Measurements from ENCODE around the gene MRTFA. TPM values are rescaled to one million over a fixed set of nuclear protein-coding genes. Genes with fewer than 3 reads are reported as not detected.

MRTFA gene
- total and polyA plus RNA-seq, 8 donors = 11.1 to 706 (median 61.2) TPM

- intact Hi-C loops (cut with DNase I; ENCODE audit: low total_unique reads) = no loop called here
- H3K4me1 ChIP-seq = peaks cover 0 to 26% (median 12%) of the 10 kb centered on the region in 4 donors
- H3K9me3 ChIP-seq = no peaks in the 10 kb centered on the region
- peaks cover 60 to 94% (median 77%) of the 10 kb centered on the region in 4 donors for H3K36me3 ChIP-seq
- no peak for DNase-seq
- TF ChIP-seq POLR2A (IDR thresholded peaks at IDR 0.05) = no peak
- no peak for TF ChIP-seq EP300 (IDR thresholded peaks at IDR 0.05)
- no peak for TF ChIP-seq POLR2AphosphoS5 (IDR thresholded peaks at IDR 0.05)
- TF ChIP-seq CTCF (IDR thresholded peaks at IDR 0.05) = no peak
- WGBS, 5 donors = 92 to 98% (median 96%) methylated on average over 4 of the region's 4 CpGs
- no peaks in the 10 kb centered on the region for H3K27me3 ChIP-seq
- no peak overlapping the region for H3K4me3 ChIP-seq
- H3K27ac ChIP-seq = no peak overlapping the region
Observed at GRCh38 chr22:40428796-40429195, 207.7 kb downstream of the MRTFA start.

GRCh38 chr22:40426594-40427333 is 209.8 kb downstream of the MRTFA start:
- TF ChIP-seq POLR2A (IDR thresholded peaks at IDR 0.05) = no peak
- no peak for TF ChIP-seq POLR2AphosphoS5 (IDR thresholded peaks at IDR 0.05)
- TF ChIP-seq EP300 (IDR thresholded peaks at IDR 0.05) = no peak
- TF ChIP-seq CTCF (IDR thresholded peaks at IDR 0.05) = no peak
- H3K36me3 ChIP-seq = peaks cover 80 to 98% (median 97%) of the 10 kb centered on the region in 4 donors
- WGBS, 5 donors = 79 to 88% (median 83%) methylated on average over 9 of the region's 9 CpGs

GRCh38 chr22:40425082-40425481 is 211.4 kb downstream of the MRTFA start:
- H3K36me3 ChIP-seq = peaks cover 88 to 100% (median 99%) of the 10 kb centered on the region in 4 donors
- DNase-seq = no peak

More at GRCh38 chr22:40426594-40427333, 209.8 kb downstream of the MRTFA start:
- no peaks in the 10 kb centered on the region for H3K27me3 ChIP-seq
- no peaks in the 10 kb centered on the region for H3K9me3 ChIP-seq
- H3K27ac ChIP-seq = peak overlapping the region in 2 of 5 donors; percentile 16 to 23
- intact Hi-C loops (cut with DNase I; ENCODE audit: low total_unique reads) = no loop called here
- DNase-seq = peak in 1 of 2 donors; percentile 76
- peaks cover 0 to 13% (median 6%) of the 10 kb centered on the region in 4 donors for H3K4me1 ChIP-seq
- no peak overlapping the region for H3K4me3 ChIP-seq

More at GRCh38 chr22:40425082-40425481, 211.4 kb downstream of the MRTFA start:
- Histone ChIP-seq H3K27me3 (no peaks in the 10 kb centered on the region), H3K4me3 (no peak overlapping the region), H3K27ac (no peak overlapping the region), H3K9me3 (no peaks in the 10 kb centered on the region), H3K4me1 (peaks cover 0 to 13% (median 2%) of the 10 kb centered on the region in 4 donors)
- intact Hi-C loops (cut with DNase I; ENCODE audit: low total_unique reads) = no loop called here
- TF ChIP-seq CTCF (IDR thresholded peaks at IDR 0.05) = no peak
- TF ChIP-seq POLR2AphosphoS5 (IDR thresholded peaks at IDR 0.05) = no peak
- TF ChIP-seq EP300 (IDR thresholded peaks at IDR 0.05) = no peak
- TF ChIP-seq POLR2A (IDR thresholded peaks at IDR 0.05) = no peak
- WGBS, 5 donors = 84 to 93% (median 90%) methylated on average over 5 of the region's 5 CpGs
